Common myeloid progenitor, CD34-positive (primary cell): ENCODE data around the gene KIF12.

Source experiments
- CTCF ChIA-PET: fragments of 350-600 bp; sonication (Branson Sonifier 250); formaldehyde crosslinking; loops from one replicate; lab custom pipeline; 2021; ENCODE audit warnings: antibody characterized with exemption; lab: Charles Lee
- POLR2A ChIA-PET: fragments of 350-600 bp; sonication (Branson Sonifier 250); formaldehyde crosslinking; loops from one replicate; lab custom pipeline; 2021; ENCODE audit warnings: antibody characterized with exemption; lab: Charles Lee
- DNase-seq, 3 donors: peaks; one replicate each; pipeline versions ENCODE4 v3.0.0 to v3.0.0-alpha.2; 2013
- H3K27ac ChIP-seq, 2 experiments: 1 replicate in 1 of 2; 2 replicates in 1 of 2; pipeline ENCODE4 v1.7.0; 2013; ENCODE audit warnings: inconsistent platforms in 2 of 2, low read length in 2 of 2, mild to moderate bottlenecking in 2 of 2, low read depth in 1 of 2, moderate library complexity in 1 of 2; ENCODE audit not compliant: severe bottlenecking in 2 of 2, insufficient read depth in 1 of 2, poor library complexity in 1 of 2
- H3K27me3 ChIP-seq, 5 experiments: replicated peaks in 2 of 5; 1 replicate in 3 of 5; 2 replicates in 2 of 5; pipeline versions ENCODE4 v1.6.1 to v1.7.0; 2013; ENCODE audit warnings: low read length in 4 of 5, mild to moderate bottlenecking in 2 of 5, moderate library complexity in 2 of 5, inconsistent platforms in 1 of 5; ENCODE audit not compliant: insufficient read depth in 5 of 5, control insufficient read depth in 4 of 5
- H3K36me3 ChIP-seq, 4 experiments: 1 replicate in 2 of 4; 2 replicates in 2 of 4; pipeline versions ENCODE4 v1.6.1 to v1.7.0; 2013; ENCODE audit warnings: low read length in 3 of 4, control low read depth in 1 of 4, mild to moderate bottlenecking in 1 of 4; ENCODE audit not compliant: control insufficient read depth in 4 of 4, insufficient read depth in 4 of 4
- H3K4me1 ChIP-seq, 4 experiments: 1 replicate in 3 of 4; 2 replicates in 1 of 4; pipeline versions ENCODE4 v1.6.1 to v1.7.1; 2013; ENCODE audit warnings: low read length in 3 of 4, mild to moderate bottlenecking in 3 of 4, control low read depth in 1 of 4, inconsistent platforms in 1 of 4, moderate library complexity in 1 of 4; ENCODE audit not compliant: control insufficient read depth in 4 of 4, insufficient read depth in 4 of 4; ENCODE audit errors: control extremely low read depth in 1 of 4
- H3K4me3 ChIP-seq, 7 experiments: 1 replicate in 4 of 7; 2 replicates in 3 of 7; pipeline versions ENCODE4 v1.5.1 to v1.7.0; 2013; ENCODE audit warnings: mild to moderate bottlenecking in 7 of 7, low read length in 6 of 7, moderate library complexity in 6 of 7, inconsistent platforms in 2 of 7, low read depth in 2 of 7, control low read depth in 1 of 7; ENCODE audit not compliant: insufficient read depth in 4 of 7, control insufficient read depth in 1 of 7; ENCODE audit errors: extremely low read depth in 1 of 7
- H3K9me3 ChIP-seq, 5 experiments: 1 replicate in 4 of 5; 2 replicates in 1 of 5; pipeline versions ENCODE4 v1.6.1 to v1.7.1; 2013; ENCODE audit warnings: low read length in 4 of 5, mild to moderate bottlenecking in 2 of 5, inconsistent platforms in 1 of 5, low read depth in 1 of 5, moderate library complexity in 1 of 5; ENCODE audit not compliant: control insufficient read depth in 4 of 5, insufficient read depth in 2 of 5; ENCODE audit errors: control extremely low read depth in 1 of 5
- WGBS: methylation state at CpG from one replicate; pipeline ENCODE4 v1.1.5; 2013; ENCODE audit not compliant: insufficient coverage; 5-methylcytosine and 5-hydroxymethylcytosine counted together

Gene KIF12

GRCh38 chr9:114119242-114120191 is 20.4 kb upstream of the KIF12 start:
- Histone ChIP-seq H3K9me3 (no peaks in the 10 kb centered on the region), H3K4me3 (no peak overlapping the region), H3K27ac (no peak overlapping the region), H3K4me1 (no peaks in the 10 kb centered on the region), H3K27me3 (peaks cover 0 to 27% (median 6%) of the 10 kb centered on the region in 5 experiments), H3K36me3 (no peaks in the 10 kb centered on the region)
- 79% methylated on average over 7 of the region's 9 CpGs for WGBS
- no peak for DNase-seq
- ChIA-PET POLR2A (no interaction called here), CTCF (interaction anchor here (1.6 kb wide), 1 partner anchor 37 kb away, joined by 3 read pairs; no protein-coding TSS in a partner anchor)

- 73% methylated on average over 14 of the region's 21 CpGs for WGBS
- CTCF ChIA-PET = interaction anchor here (0.8 to 1.1 kb wide), 2 partner anchors 10 to 16 kb away, joined by 3 read pairs; no protein-coding TSS in a partner anchor
- Histone ChIP-seq H3K36me3 (no peaks in the 10 kb centered on the region), H3K4me3 (no peak overlapping the region), H3K4me1 (no peaks in the 10 kb centered on the region), H3K27me3 (peaks cover 0 to 30% (median 5%) of the 10 kb centered on the region in 5 experiments), H3K9me3 (no peaks in the 10 kb centered on the region), H3K27ac (no peak overlapping the region)
- POLR2A ChIA-PET = no interaction called here
- DNase-seq = no peak
Observed at GRCh38 chr9:114117996-114118830, 19.1 kb upstream of the KIF12 start.

GRCh38 chr9:114117614-114117995 is 18.5 kb upstream of the KIF12 start:
- no peak for DNase-seq
- WGBS = 98% methylated on average over 6 of the region's 7 CpGs
- Histone ChIP-seq H3K9me3 (no peaks in the 10 kb centered on the region), H3K36me3 (no peaks in the 10 kb centered on the region), H3K27ac (no peak overlapping the region), H3K27me3 (peaks cover 0 to 31% (median 5%) of the 10 kb centered on the region in 5 experiments), H3K4me3 (no peak overlapping the region), H3K4me1 (no peaks in the 10 kb centered on the region)
- ChIA-PET CTCF (interaction anchor here (1.1 kb wide), 1 partner anchor 17 kb away, joined by 3 read pairs; no protein-coding TSS in a partner anchor), POLR2A (no interaction called here)

GRCh38 chr9:114116126-114116747 is 17.1 kb upstream of the KIF12 start:
- Histone ChIP-seq H3K4me1 (no peaks in the 10 kb centered on the region), H3K27ac (no peak overlapping the region), H3K4me3 (no peak overlapping the region), H3K36me3 (no peaks in the 10 kb centered on the region), H3K9me3 (no peaks in the 10 kb centered on the region), H3K27me3 (peaks cover 0 to 33% (median 6%) of the 10 kb centered on the region in 5 experiments)
- ChIA-PET CTCF (interaction anchor here (0.9 to 1.0 kb wide), 2 partner anchors 8 to 17 kb away, joined by 3 to 4 read pairs; partner anchors contain the start of gene KIF12), POLR2A (no interaction called here)
- no peak for DNase-seq
- 94% methylated on average over 12 of the region's 12 CpGs for WGBS

- H3K27ac ChIP-seq = no peak overlapping the region
- no peaks in the 10 kb centered on the region for H3K9me3 ChIP-seq
- peaks cover 0 to 33% (median 6%) of the 10 kb centered on the region in 5 experiments for H3K27me3 ChIP-seq
- no peak for DNase-seq
- ChIA-PET CTCF (interaction anchor here (0.8 to 0.9 kb wide), 2 partner anchors 9 to 17 kb away, joined by 3 read pairs; partner anchors contain the start of gene KIF12), POLR2A (no interaction called here)
- H3K4me3 ChIP-seq = no peak overlapping the region
- H3K36me3 ChIP-seq = no peaks in the 10 kb centered on the region
- 95% methylated on average over 8 of the region's 9 CpGs for WGBS
- H3K4me1 ChIP-seq = no peaks in the 10 kb centered on the region
Observed at GRCh38 chr9:114115654-114116125, 16.6 kb upstream of the KIF12 start.

- Histone ChIP-seq H3K4me3 (no peak overlapping the region), H3K4me1 (no peaks in the 10 kb centered on the region), H3K9me3 (no peaks in the 10 kb centered on the region), H3K27ac (no peak overlapping the region), H3K36me3 (no peaks in the 10 kb centered on the region), H3K27me3 (peaks cover 0 to 30% (median 6%) of the 10 kb centered on the region in 5 experiments)
- 100% methylated on average over 2 of the region's 2 CpGs for WGBS
- DNase-seq = no peak
- ChIA-PET CTCF (no interaction called here), POLR2A (no interaction called here)
Observed at GRCh38 chr9:114114364-114114763, 15.3 kb upstream of the KIF12 start.
